Activated CD4-positive, alpha-beta T cell treated with anti-CD3 and anti-CD28 coated beads, Interleukin-10, Interleukin-2, amounts not matched to agents 100 ng/mL and 50 ng/mL, durations not matched to agents 16 hours and 8 hours (primary cell): Measurements from ENCODE around the gene TEDDM1.

ENCODE experiments used
- DNase-seq: peaks from one replicate; pipeline ENCODE4 v3.0.0-alpha.2; 2020

The TEDDM1 gene

GRCh38 chr1:182376936-182377574 lies 23.4 kb downstream of the TEDDM1 start:
- no peak for DNase-seq

- DNase-seq, result no peak
Measured at GRCh38 chr1:182374101-182374834, 26.2 kb downstream of the TEDDM1 start.

GRCh38 chr1:182370532-182370931 lies 29.9 kb downstream of the TEDDM1 start:
- no peak for DNase-seq

DNA sequence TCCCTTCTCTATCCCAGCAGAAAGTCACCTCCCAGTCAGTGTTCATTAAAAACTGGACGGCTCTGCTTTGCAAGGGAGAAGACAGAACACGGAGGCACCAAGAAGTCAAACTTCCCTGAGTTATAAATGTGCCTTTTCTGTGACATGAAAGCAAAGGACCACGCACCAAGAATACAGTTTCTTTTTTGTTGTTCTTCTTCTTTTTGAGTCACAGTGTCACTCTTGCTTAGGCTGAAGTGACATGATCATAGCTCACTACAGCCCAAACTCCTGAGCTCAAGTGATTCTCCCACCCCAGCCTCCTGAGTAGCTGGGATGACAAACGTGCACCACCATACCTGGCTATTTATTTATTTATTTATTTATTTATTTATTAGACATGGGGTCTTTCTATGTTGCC lies 31.6 kb downstream of the TEDDM1 start:
- no peak for DNase-seq

DNA sequence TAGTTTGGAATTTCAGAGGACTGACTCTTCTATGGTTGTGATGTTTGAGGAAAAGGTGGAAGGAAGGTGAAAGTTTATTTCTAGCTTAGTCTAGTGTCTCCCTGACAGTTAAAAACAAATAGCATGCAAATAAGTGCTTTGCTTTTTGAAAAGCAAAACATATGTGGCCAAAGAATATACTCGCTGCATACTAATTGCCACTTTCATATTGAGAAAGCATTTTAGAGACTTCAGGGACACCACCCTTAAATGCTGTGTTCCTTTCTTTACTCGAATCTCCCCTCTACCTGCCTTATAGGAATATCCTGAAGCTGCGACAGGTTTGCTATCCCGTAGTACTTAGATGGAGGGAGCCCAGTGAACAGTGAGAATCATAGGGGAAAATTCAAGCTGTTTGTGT lies 32.1 kb downstream of the TEDDM1 start:
- DNase-seq, result no peak

GRCh38 chr1:182367926-182368325 lies 32.5 kb downstream of the TEDDM1 start:
- DNase-seq, result no peak

DNA sequence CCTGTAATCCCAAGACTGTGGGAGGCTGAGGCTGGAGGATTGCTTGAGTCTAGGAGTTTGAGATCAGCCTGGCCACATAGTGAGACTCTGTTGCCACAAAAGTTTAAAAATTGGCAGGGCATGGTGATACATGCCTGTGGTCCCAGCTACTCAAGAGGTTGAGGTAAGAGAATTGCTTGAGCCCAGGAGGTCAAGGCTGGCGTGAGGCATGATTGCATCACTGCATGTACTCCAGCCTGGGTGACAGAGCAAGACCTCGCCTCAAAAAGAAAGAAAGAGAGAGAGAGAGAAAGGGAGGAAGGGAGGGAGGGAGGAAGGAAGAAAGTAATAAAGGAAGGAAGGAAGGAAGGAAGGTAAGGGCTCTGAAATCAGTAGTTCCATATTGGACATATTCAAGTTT lies 33.9 kb downstream of the TEDDM1 start:
- DNase-seq, result no peak

GRCh38 chr1:182359645-182360044 lies 40.8 kb downstream of the TEDDM1 start:
- DNase-seq, result no peak

DNA sequence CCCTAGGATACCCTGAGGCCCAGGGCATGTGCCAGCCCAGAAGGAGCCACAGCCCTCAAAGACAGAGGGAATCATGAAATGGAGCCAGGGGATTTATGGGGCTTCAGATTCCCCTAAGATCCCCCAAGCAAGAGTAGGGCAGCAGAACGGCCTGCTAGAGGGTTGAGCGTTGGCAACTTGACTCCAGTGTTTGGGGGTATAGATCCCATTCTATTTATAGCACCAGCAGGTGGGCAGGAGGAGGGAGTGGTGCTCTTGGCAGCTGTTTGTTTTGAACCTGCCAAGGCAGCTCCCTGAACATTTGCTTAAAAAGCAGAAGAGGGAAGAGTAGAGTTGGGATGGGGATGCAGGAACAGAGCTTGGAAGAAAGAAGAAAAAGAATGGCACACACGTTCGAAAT lies 42.6 kb downstream of the TEDDM1 start:
- DNase-seq, result no peak

- DNase-seq, result no peak
Measured at GRCh38 chr1:182357171-182357570, 43.3 kb downstream of the TEDDM1 start.

DNA sequence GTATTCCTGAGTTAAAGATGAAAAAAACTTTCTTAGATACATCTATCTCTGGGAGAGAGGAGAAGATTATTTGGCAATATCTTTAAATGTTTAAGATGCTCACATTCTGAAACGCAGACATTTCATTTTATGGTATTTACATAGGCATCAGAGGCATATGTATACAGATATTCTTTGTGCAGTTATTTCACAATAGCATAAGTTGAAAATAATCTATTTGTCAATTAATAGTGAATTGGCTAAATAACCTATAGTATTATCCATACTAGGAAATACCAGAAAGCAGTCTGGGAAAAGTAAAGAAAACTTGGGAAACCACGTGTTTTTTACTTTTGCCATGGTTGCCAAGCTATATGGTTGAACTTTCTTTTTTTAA lies 44.8 kb downstream of the TEDDM1 start:
- no peak for DNase-seq

DNA sequence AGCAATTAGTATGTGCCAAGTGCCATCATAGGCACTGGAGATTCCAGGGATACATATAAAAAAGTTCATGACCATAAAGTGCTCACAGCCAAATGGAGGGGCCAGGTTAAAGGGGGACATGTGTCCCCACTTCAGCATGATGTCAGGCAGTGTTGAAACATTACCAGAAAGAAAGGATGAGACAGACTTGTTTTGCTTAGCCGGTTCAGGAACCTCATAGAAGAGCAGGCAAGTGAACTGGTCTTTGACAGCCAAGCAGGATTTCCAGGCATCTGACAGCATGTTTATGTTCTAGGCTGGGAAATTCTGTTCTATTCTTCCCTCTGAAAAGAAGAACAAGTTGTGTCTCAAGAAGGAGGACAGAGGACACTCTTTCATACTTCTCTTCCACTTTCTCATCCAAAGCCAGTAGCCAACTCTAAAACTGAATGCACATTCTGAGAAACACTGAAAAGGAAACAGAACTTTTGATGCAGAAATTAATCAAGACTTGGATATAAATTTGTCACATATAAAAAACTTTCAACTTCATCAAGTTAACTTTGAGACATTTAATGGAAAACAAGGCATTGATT lies 48.6 kb downstream of the TEDDM1 start:
- DNase-seq, result no peak

- DNase-seq, result no peak
Measured at GRCh38 chr1:182350839-182351238, 49.6 kb downstream of the TEDDM1 start.

GRCh38 chr1:182348961-182349747 lies 51.3 kb downstream of the TEDDM1 start:
- no peak for DNase-seq
